Activated B cell treated with CpG ODN at 0.5 μM for 24 hours (primary cell): Measurements from ENCODE around the gene PPP1CA. TPM values are rescaled to one million over a fixed set of nuclear protein-coding genes. Genes with fewer than 3 reads are reported as not detected.
A peak's percentile ranks its signal among the peaks of the same experiment; 100 is the strongest.
"Not testable (repeated sequence)": the region's sequence is repeated elsewhere in the genome, so short reads cannot be mapped to it uniquely, and the experiment has no call there.

Source experiments
- ATAC-seq: fragments of 200-7000 bp; cut with Tn5 transposase; one replicate; pipeline ENCODE4 v1.10.0; 2021; ENCODE audit warnings: low read depth, mild to moderate bottlenecking, moderate library complexity
- CTCF ChIA-PET: fragments of 350-600 bp; sonication (Branson Sonifier 250); formaldehyde crosslinking; loops from one replicate; lab custom pipeline; 2021; ENCODE audit warnings: antibody characterized with exemption; lab: Charles Lee
- POLR2A ChIA-PET: fragments of 350-600 bp; sonication (Branson Sonifier 250); formaldehyde crosslinking; loops from one replicate; lab custom pipeline; 2021; ENCODE audit warnings: antibody characterized with exemption; lab: Charles Lee
- DNase-seq: peaks from one replicate; pipeline ENCODE4 v3.0.0; 2022
- H3K27ac Mint-ChIP-seq: one replicate; pipeline ENCODE4 v1.8.0; 2020; ENCODE audit warnings: mixed read lengths
- H3K27me3 Mint-ChIP-seq: one replicate; pipeline ENCODE4 v1.8.0; 2021; ENCODE audit warnings: mixed read lengths
- H3K36me3 Mint-ChIP-seq: one replicate; pipeline ENCODE4 v1.8.0; 2021; ENCODE audit warnings: low read depth, mixed read lengths
- H3K4me1 Mint-ChIP-seq: one replicate; pipeline ENCODE4 v1.8.0; 2021; ENCODE audit warnings: mixed read lengths
- H3K4me3 Mint-ChIP-seq: one replicate; pipeline ENCODE4 v1.8.0; 2020; ENCODE audit warnings: mild to moderate bottlenecking, mixed read lengths
- H3K9me3 Mint-ChIP-seq: one replicate; pipeline ENCODE4 v1.8.0; 2020; ENCODE audit warnings: mixed read lengths
- CTCF ChIP-seq: fragments of 200-600 bp; IDR thresholded peaks from one replicate; pipeline ENCODE4 v1.8.0; 2022; ENCODE audit warnings: antibody characterized with exemption, mild to moderate bottlenecking
- intact Hi-C: fragments of 100-400 bp; cut with micrococcal nuclease; formaldehyde crosslinking; loops from one replicate; pipeline ENCODE4 v1.15.1; 2024
- total RNA-seq: library from RNA; stranded (reverse); gene quantifications from 2 replicates; pipeline ENCODE4 v1.2.3, GENCODE V29; 2022

Gene PPP1CA
- total RNA-seq, 1 donor from 2014 or later, result 349 TPM

GRCh38 chr11:67404515-67405195 is 3.0 kb upstream of the PPP1CA start:
- TF ChIP-seq CTCF, result no peak
- POLR2A ChIA-PET, result interaction anchor here (0.7 to 17.5 kb wide), 14 partner anchors 12 to 209 kb away, joined by 3 to 693 read pairs (median 35); partner anchors contain the start of genes AIP, CARNS1, CLCF1 and CORO1B
- intact Hi-C loops, result loop anchor here (5.0 kb wide), 3 partner anchors 183 to 228 kb away; partner anchors contain the start of gene NDUFV1
- CTCF ChIA-PET, result interaction anchor here (1.1 to 5.7 kb wide), 2 partner anchors 14 to 48 kb away, joined by 3 to 53 read pairs; no protein-coding TSS in a partner anchor
- Mint-ChIP-seq H3K27me3 (no peaks in the 10 kb centered on the region), H3K4me1 (peaks cover 84% of the 10 kb centered on the region), H3K9me3 (no peaks in the 10 kb centered on the region), H3K27ac (peak overlapping the region; percentile 91), H3K36me3 (peaks cover 42% of the 10 kb centered on the region), H3K4me3 (peak overlapping the region; percentile 90)
- no peak for DNase-seq
- no peak for ATAC-seq

- intact Hi-C loops, result loop anchor here (1.0 to 5.0 kb wide), 6 partner anchors 18 to 229 kb away; partner anchors contain the start of genes AIP and NDUFV1
- H3K4me1 Mint-ChIP-seq, result peaks cover 80% of the 10 kb centered on the region
- POLR2A ChIA-PET, result interaction anchor here (0.5 to 17.5 kb wide), 17 partner anchors 12 to 163 kb away, joined by 3 to 693 read pairs (median 16); partner anchors contain the start of genes AIP, ANKRD13D, CARNS1 and CDK2AP2
- H3K27me3 Mint-ChIP-seq, ATAC-seq, DNase-seq, H3K9me3 Mint-ChIP-seq: not testable (repeated sequence)
- H3K36me3 Mint-ChIP-seq, result peaks cover 50% of the 10 kb centered on the region
- peak overlapping the region; percentile 91 for H3K27ac Mint-ChIP-seq
- CTCF ChIA-PET, result interaction anchor here (1.1 to 5.7 kb wide), 3 partner anchors 10 to 33 kb away, joined by 5 to 53 read pairs (median 9); no protein-coding TSS in a partner anchor
- peak overlapping the region; percentile 90 for H3K4me3 Mint-ChIP-seq
Observed at GRCh38 chr11:67403085-67403484, 1.4 kb upstream of the PPP1CA start.

- Mint-ChIP-seq H3K4me1 (peaks cover 79% of the 10 kb centered on the region), H3K36me3 (peaks cover 52% of the 10 kb centered on the region), H3K27ac (peak overlapping the region; percentile 91), H3K4me3 (peak overlapping the region; percentile 76)
- DNase-seq, ATAC-seq, H3K9me3 Mint-ChIP-seq, H3K27me3 Mint-ChIP-seq: not testable (repeated sequence)
- intact Hi-C loops, result loop anchor here (1.0 to 5.0 kb wide), 5 partner anchors 49 to 230 kb away; partner anchors contain the start of genes AIP, NDUFV1 and POLD4
- CTCF ChIA-PET, result interaction anchor here (0.7 to 5.7 kb wide), 22 partner anchors 10 to 104 kb away, joined by 3 to 53 read pairs (median 8); partner anchors contain the start of genes CARNS1, PITPNM1, POLD4 and PTPRCAP
- POLR2A ChIA-PET, result interaction anchor here (0.7 to 17.5 kb wide), 31 partner anchors 11 to 1447 kb away, joined by 3 to 693 read pairs (median 11); partner anchors contain the start of genes AIP, ANKRD13D, CARNS1 and CDK2AP2
Observed at GRCh38 chr11:67402192-67402839, 658 bp upstream of the PPP1CA start.

- DNase-seq (no peak), ATAC-seq (peak; percentile 16)
- Mint-ChIP-seq H3K27me3 (no peaks in the 10 kb centered on the region), H3K9me3 (no peaks in the 10 kb centered on the region), H3K36me3 (peaks cover 50% of the 10 kb centered on the region), H3K4me3 (peak overlapping the region; percentile 86), H3K27ac (peak overlapping the region; percentile 81), H3K4me1 (peaks cover 74% of the 10 kb centered on the region)
- POLR2A ChIA-PET, result interaction anchor here (0.6 to 17.5 kb wide), 34 partner anchors 10 to 962 kb away, joined by 3 to 693 read pairs (median 8); partner anchors contain the start of genes AIP, ANKRD13D, CARNS1 and CDK2AP2
- intact Hi-C loops, result loop anchor here (1.0 to 5.0 kb wide), 9 partner anchors 10 to 231 kb away; partner anchors contain the start of genes NDUFV1, PTPRCAP, RAD9A and RPS6KB2
- no peak for TF ChIP-seq CTCF
- CTCF ChIA-PET, result interaction anchor here (1.0 to 5.7 kb wide), 21 partner anchors 9 to 107 kb away, joined by 3 to 53 read pairs (median 8); partner anchors contain the start of genes CARNS1, CDK2AP2, PITPNM1 and POLD4
Observed at GRCh38 chr11:67400942-67401494, 640 bp downstream of the PPP1CA start.

- POLR2A ChIA-PET, result interaction anchor here (0.6 to 17.5 kb wide), 25 partner anchors 9 to 243 kb away, joined by 3 to 693 read pairs (median 13); partner anchors contain the start of genes AIP, ANKRD13D, CARNS1 and CDK2AP2
- no peaks in the 10 kb centered on the region for H3K27me3 Mint-ChIP-seq
- peak overlapping the region; percentile 81 for H3K27ac Mint-ChIP-seq
- TF ChIP-seq CTCF, result no peak
- intact Hi-C loops, result loop anchor here (5.0 kb wide), 3 partner anchors 187 to 232 kb away; partner anchors contain the start of gene NDUFV1
- no peaks in the 10 kb centered on the region for H3K9me3 Mint-ChIP-seq
- CTCF ChIA-PET, result interaction anchor here (1.2 to 5.7 kb wide), 14 partner anchors 9 to 107 kb away, joined by 3 to 53 read pairs (median 10); partner anchors contain the start of genes CDK2AP2, PITPNM1, PTPRCAP and RAD9A
- DNase-seq, result no peak
- no peak for ATAC-seq
- H3K4me1 Mint-ChIP-seq, result peaks cover 68% of the 10 kb centered on the region
- peaks cover 48% of the 10 kb centered on the region for H3K36me3 Mint-ChIP-seq
- peak overlapping the region; percentile 86 for H3K4me3 Mint-ChIP-seq
Observed at GRCh38 chr11:67400251-67400941, 1.3 kb downstream of the PPP1CA start.
